GM12874 (cell line): Measurements from ENCODE around the gene BEND4.

ENCODE experiments used
- TF ChIP-seq, protein P1 (sequence below): IDR thresholded peaks from 2 replicates; pipeline ENCODE4 v1.5.1; 2011; ENCODE audit warnings: low read depth, mild to moderate bottlenecking, control low read depth, low read length, moderate library complexity; ENCODE audit not compliant: insufficient read depth

The BEND4 gene

DNA sequence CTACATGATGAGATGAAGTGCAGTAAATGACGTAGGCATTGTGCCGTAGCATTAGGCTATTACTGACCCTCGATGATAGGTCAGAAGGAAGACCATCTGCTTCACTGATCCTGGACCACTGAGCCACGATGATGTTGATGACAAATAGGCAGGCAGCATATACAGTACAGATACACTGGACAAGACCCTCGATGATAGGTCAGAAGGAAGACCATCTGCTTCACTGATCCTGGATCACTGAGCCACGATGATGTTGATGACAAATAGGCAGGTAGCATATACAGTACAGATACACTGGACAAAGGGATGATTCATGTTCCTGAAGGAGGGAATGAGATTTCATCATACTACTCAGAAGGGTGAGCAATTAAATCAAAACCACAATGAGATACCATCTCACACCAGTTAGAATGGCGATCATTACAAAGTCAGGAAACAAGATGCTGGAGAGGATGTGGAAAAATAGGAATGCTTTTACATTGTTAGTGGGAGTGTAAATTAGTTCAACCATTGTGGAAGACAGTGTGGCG lies 50.9 kb downstream of the BEND4 start:
- TF ChIP-seq, protein P1, sequence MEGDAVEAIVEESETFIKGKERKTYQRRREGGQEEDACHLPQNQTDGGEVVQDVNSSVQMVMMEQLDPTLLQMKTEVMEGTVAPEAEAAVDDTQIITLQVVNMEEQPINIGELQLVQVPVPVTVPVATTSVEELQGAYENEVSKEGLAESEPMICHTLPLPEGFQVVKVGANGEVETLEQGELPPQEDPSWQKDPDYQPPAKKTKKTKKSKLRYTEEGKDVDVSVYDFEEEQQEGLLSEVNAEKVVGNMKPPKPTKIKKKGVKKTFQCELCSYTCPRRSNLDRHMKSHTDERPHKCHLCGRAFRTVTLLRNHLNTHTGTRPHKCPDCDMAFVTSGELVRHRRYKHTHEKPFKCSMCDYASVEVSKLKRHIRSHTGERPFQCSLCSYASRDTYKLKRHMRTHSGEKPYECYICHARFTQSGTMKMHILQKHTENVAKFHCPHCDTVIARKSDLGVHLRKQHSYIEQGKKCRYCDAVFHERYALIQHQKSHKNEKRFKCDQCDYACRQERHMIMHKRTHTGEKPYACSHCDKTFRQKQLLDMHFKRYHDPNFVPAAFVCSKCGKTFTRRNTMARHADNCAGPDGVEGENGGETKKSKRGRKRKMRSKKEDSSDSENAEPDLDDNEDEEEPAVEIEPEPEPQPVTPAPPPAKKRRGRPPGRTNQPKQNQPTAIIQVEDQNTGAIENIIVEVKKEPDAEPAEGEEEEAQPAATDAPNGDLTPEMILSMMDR = no peak

DNA sequence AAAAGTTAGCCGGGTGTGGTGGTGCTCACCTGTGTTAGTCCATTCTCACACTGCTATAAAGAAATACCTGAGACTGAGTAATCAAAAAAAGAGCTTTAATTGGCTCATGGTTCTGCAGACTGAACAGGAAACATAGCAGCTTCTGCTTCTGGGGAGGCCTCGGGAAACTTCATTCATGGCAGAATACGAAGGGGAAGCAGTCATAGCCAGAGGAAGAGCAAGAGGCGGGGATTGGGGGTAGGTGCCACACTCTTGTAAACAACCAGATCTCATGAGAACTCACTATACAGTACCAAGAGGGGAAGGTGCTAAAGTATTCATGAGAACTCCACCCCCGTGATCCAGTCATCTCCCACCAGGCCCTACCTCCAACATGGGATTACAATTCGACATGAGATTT lies 64.1 kb downstream of the BEND4 start:
- TF ChIP-seq, protein P1 = no peak

DNA sequence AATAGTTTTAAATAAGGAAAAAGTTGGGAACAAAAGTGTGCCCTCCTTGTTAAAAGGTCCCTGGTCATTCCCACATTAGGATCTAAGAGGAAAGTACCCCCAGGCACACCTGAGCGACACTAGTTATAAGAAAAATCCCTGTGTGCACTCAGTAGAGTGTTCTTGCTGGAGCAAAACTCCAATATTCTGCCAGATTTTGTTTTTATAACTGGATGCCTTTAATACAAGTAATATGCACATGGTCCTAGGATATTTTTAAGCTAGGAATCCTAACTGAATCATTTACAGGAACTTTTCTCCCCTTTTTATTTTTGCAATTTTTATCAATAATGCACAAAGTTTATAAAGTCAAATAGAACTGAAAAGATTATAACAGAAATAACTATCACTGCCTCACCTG lies 68.6 kb downstream of the BEND4 start:
- TF ChIP-seq, protein P1 = no peak

DNA sequence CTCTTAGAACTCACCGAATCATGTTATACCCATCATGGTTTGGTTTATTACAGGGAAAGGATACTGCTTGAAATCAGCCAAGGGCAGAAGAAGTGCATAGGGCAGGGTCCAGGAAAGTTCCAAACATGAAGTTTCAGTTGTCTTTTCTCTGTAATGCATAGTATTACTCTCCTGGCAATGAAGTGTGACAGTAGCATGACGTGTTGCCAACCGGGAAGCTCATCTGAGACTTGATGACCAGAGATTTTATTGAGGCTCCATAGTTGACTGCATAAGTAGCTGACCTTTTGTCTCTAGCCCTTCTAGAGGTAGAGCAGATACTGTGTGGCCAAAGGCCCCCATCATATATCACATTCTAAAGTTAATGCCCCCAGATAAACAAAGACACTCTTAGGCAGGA lies 72.1 kb downstream of the BEND4 start:
- TF ChIP-seq, protein P1 = no peak

DNA sequence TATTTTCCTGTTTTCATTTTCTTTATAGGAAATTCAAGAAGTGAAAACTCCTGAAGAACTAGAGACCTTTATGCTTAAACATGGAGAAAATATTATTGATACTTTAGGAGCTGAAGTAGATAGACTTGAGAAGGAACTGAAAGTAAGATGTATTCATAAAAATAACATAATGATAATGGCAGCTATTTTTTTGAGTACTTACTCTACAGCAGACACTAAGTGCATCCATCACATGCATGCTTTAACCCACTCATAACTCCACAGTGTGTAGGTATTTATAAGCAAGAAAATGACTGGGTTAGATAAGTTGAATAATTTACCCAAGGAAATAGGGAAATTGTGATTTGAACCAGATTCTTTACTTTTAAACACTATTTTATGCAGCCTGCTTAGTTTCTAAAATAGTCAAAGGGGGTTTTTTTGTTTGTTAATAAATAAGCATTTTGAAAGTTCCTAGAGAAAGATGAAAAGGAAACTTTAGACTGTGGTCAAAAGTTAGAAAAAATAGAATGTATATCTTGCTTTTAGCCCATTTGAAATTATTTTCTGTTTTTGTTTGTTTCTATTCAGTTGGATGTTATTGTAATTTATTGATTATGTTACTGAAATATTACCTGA lies 74.2 kb downstream of the BEND4 start:
- TF ChIP-seq, protein P1 = no peak

DNA sequence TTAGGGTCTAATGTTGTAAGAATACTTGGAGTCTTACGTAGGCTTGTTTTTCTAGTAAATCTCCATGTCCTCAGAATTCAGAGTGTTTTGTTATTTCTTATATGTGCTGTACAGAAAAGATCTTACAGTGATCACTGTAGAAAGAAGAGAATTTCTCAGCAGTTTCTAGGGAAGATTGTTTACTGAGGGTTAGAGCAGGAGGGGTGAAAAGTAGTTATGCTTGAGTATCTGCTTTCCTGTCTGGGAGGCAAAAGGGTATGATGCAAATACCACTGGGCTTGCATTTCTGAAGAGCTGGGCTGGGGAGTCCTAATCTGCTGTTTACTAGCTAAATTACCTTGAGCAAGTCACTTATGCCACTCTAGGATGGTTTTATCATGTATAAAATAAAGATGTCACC lies 78.2 kb downstream of the BEND4 start:
- TF ChIP-seq, protein P1 = no peak

DNA sequence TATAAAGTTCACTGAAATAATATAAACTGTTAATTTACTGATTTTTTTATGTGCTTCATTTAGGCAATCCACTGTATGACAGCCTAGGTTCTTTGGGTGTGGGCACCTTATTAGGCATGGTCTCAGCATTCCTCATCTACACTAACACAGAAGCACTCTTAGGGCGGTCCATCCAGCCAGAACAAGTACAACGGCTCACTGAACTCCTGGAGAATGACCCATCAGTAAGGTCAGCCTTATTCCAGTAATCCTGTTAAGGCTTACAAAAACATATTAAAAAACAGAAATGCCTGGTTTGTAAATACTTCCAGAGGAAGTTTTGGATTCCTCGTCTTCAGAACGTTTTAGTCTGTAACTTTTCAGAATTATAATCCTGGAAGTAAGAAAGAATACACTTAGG lies 82.0 kb downstream of the BEND4 start:
- TF ChIP-seq, protein P1 = no peak
